ENCODE data around the gene BHLHE40.

Gene BHLHE40

GRCh38 chr3:4992118-4992517 is 12.9 kb downstream of the BHLHE40 start:
- DNase-seq (ENCODE audit: insufficient read length, low spot score) (no peak), FAIRE-seq (no peak)
- no peak for TF ChIP-seq CTCF (IDR thresholded peaks at IDR 0.05; ENCODE audit: insufficient read depth, missing control alignments)

GRCh38 chr3:4993276-4994143 is 14.3 kb downstream of the BHLHE40 start:
- peak; percentile 5 for DNase-seq (ENCODE audit: insufficient read length, low spot score)
- FAIRE-seq = no peak
- TF ChIP-seq CTCF (IDR thresholded peaks at IDR 0.05; ENCODE audit: insufficient read depth, missing control alignments) = no peak

GRCh38 chr3:4994144-4994730 is 15.0 kb downstream of the BHLHE40 start:
- no peak for FAIRE-seq
- no peak for DNase-seq (ENCODE audit: insufficient read length, low spot score)
- TF ChIP-seq CTCF (IDR thresholded peaks at IDR 0.05; ENCODE audit: insufficient read depth, missing control alignments) = no peak

- no peak for TF ChIP-seq CTCF (IDR thresholded peaks at IDR 0.05; ENCODE audit: insufficient read depth, missing control alignments)
- DNase-seq (ENCODE audit: insufficient read length, low spot score) = peak; percentile 6
- FAIRE-seq = no peak
Observed at GRCh38 chr3:4994823-4995499, 15.7 kb downstream of the BHLHE40 start.

- no peak for FAIRE-seq
- TF ChIP-seq CTCF (IDR thresholded peaks at IDR 0.05; ENCODE audit: insufficient read depth, missing control alignments) = no peak
- DNase-seq (ENCODE audit: insufficient read length, low spot score) = peak; percentile 11
Observed at GRCh38 chr3:4995500-4996053, 16.3 kb downstream of the BHLHE40 start.

GRCh38 chr3:4996223-4996765 is 17.1 kb downstream of the BHLHE40 start:
- no peak for TF ChIP-seq CTCF (IDR thresholded peaks at IDR 0.05; ENCODE audit: insufficient read depth, missing control alignments)
- FAIRE-seq (no peak), DNase-seq (ENCODE audit: insufficient read length, low spot score) (no peak)
